Measurements from ENCODE around the gene MTREX. TPM values are rescaled to one million over a fixed set of nuclear protein-coding genes. Genes with fewer than 3 reads are reported as not detected.
A peak's percentile ranks its signal among the peaks of the same experiment; 100 is the strongest.

Gene MTREX
- polyA plus RNA-seq, 3 donors, result 10.2 to 14.4 (median 12.2) TPM

GRCh38 chr5:55325621-55326020 lies 17.8 kb downstream of the MTREX start:
- no peak overlapping the region for H3K9ac ChIP-seq (ENCODE audit: insufficient read depth, low read length, poor library complexity, severe bottlenecking)
- H3K4me1 ChIP-seq (ENCODE audit: control insufficient read depth in 1 of 2, insufficient read depth in 2 of 2, low read length in 2 of 2), result no peaks in the 10 kb centered on the region
- Mint-ChIP-seq H3K27me3 (ENCODE audit: low read depth in 3 of 3) (no peaks in the 10 kb centered on the region), H3K4me1 (no peaks in the 10 kb centered on the region), H3K9me3 (no peaks in the 10 kb centered on the region), H3K27ac (peak overlapping the region in 1 of 7 donors; percentile 42), H3K36me3 (peaks cover 47 to 69% of the 10 kb centered on the region in 2 donors), H3K4me3 (no peak overlapping the region)
- WGBS (ENCODE audit: insufficient coverage), result no CpG with 5 or more reads among the region's 5 CpGs
- peaks cover 12% of the 10 kb centered on the region for H4K20me1 ChIP-seq (ENCODE audit: insufficient read depth, low read length)
- H3K4me3 ChIP-seq (replicated peaks in 1 of 3; ENCODE audit: low read depth in 2 of 3, low read length in 3 of 3), result no peak overlapping the region
- H3K27ac ChIP-seq (ENCODE audit: low read depth in 1 of 2, low read length in 2 of 2), result no peak overlapping the region
- no peak overlapping the region for H2AFZ ChIP-seq (ENCODE audit: insufficient read depth, low read depth, low read length, poor library complexity, severe bottlenecking)
- no peak for DNase-seq
- intact Hi-C loops (cut with micrococcal nuclease), result no loop called here
- H3K9me3 ChIP-seq (replicated peaks in 1 of 2; ENCODE audit: control insufficient read depth in 1 of 2, insufficient read depth in 1 of 2, low read length in 2 of 2), result no peaks in the 10 kb centered on the region
- no peak for TF ChIP-seq CTCF (IDR thresholded peaks at IDR 0.05)
- peaks cover 23% of the 10 kb centered on the region for H3K79me2 ChIP-seq (ENCODE audit: insufficient read depth, low read length)
- H3K4me2 ChIP-seq (replicated peaks; ENCODE audit: extremely low read depth, low read length, poor library complexity, severe bottlenecking), result no peak overlapping the region
- peaks cover 59 to 70% of the 10 kb centered on the region in 2 donors for H3K36me3 ChIP-seq (replicated peaks in 1 of 2; ENCODE audit: control insufficient read depth in 1 of 2, insufficient read depth in 2 of 2, low read length in 2 of 2)
- H3K27me3 ChIP-seq (ENCODE audit: control insufficient read depth in 2 of 2, insufficient read depth in 2 of 2, low read length in 2 of 2), result no peaks in the 10 kb centered on the region

- no peak for DNase-seq
- Histone ChIP-seq H3K27ac (ENCODE audit: low read depth in 1 of 2, low read length in 2 of 2) (no peak overlapping the region), H3K4me2 (replicated peaks; ENCODE audit: extremely low read depth, low read length, poor library complexity, severe bottlenecking) (no peak overlapping the region), H3K27me3 (ENCODE audit: control insufficient read depth in 2 of 2, insufficient read depth in 2 of 2, low read length in 2 of 2) (no peaks in the 10 kb centered on the region), H3K9ac (ENCODE audit: insufficient read depth, low read length, poor library complexity, severe bottlenecking) (no peak overlapping the region), H3K36me3 (replicated peaks in 1 of 2; ENCODE audit: control insufficient read depth in 1 of 2, insufficient read depth in 2 of 2, low read length in 2 of 2) (peaks cover 75 to 86% of the 10 kb centered on the region in 2 donors), H3K79me2 (ENCODE audit: insufficient read depth, low read length) (peaks cover 7% of the 10 kb centered on the region), H3K4me1 (ENCODE audit: control insufficient read depth in 1 of 2, insufficient read depth in 2 of 2, low read length in 2 of 2) (no peaks in the 10 kb centered on the region), H3K9me3 (replicated peaks in 1 of 2; ENCODE audit: control insufficient read depth in 1 of 2, insufficient read depth in 1 of 2, low read length in 2 of 2) (no peaks in the 10 kb centered on the region), H3K4me3 (replicated peaks in 1 of 3; ENCODE audit: low read depth in 2 of 3, low read length in 3 of 3) (no peak overlapping the region), H2AFZ (ENCODE audit: insufficient read depth, low read depth, low read length, poor library complexity, severe bottlenecking) (no peak overlapping the region), H4K20me1 (ENCODE audit: insufficient read depth, low read length) (peaks cover 4% of the 10 kb centered on the region)
- peak overlapping the region in 1 of 7 donors; percentile 12 for H3K27ac Mint-ChIP-seq
- no peaks in the 10 kb centered on the region for H3K27me3 Mint-ChIP-seq (ENCODE audit: low read depth in 3 of 3)
- H3K4me3 Mint-ChIP-seq, result no peak overlapping the region
- no peaks in the 10 kb centered on the region for H3K4me1 Mint-ChIP-seq
- H3K36me3 Mint-ChIP-seq, result peaks cover 61 to 83% of the 10 kb centered on the region in 2 donors
- no CpG with 5 or more reads among the region's 2 CpGs for WGBS (ENCODE audit: insufficient coverage)
- H3K9me3 Mint-ChIP-seq, result no peaks in the 10 kb centered on the region
- intact Hi-C loops (cut with micrococcal nuclease), result no loop called here
- no peak for TF ChIP-seq CTCF (IDR thresholded peaks at IDR 0.05)
Observed at GRCh38 chr5:55327281-55327680, 19.5 kb downstream of the MTREX start.
